Caco-2 (cell line): ENCODE results near the gene ACTG2. TPM values are rescaled to one million over a fixed set of nuclear protein-coding genes. Genes with fewer than 3 reads are reported as not detected.

Experiments used
- BruUV-seq: library from RNA; stranded (reverse); fragments of 400-500 nt; replicated peaks from 2 replicates; lab custom pipeline; 2021; lab: Mats Ljungman, UMichigan
- CTCF ChIA-PET: fragments of 300-600 bp; sonication (Branson Sonifier 250); formaldehyde crosslinking; loops from one replicate; lab custom pipeline; 2022; ENCODE audit warnings: antibody characterized with exemption; lab: Charles Lee
- POLR2A ChIA-PET: fragments of 300-600 bp; sonication (Branson Sonifier 250); formaldehyde crosslinking; loops from one replicate; lab custom pipeline; 2022; ENCODE audit warnings: antibody characterized with exemption; lab: Charles Lee
- DNase-seq, 2 experiments: peaks; one replicate each; pipeline versions ENCODE4 v3.0.0 to v3.0.0-alpha.2; 2020 to 2022
- H3K27me3 ChIP-seq: replicated peaks from 2 replicates; pipeline ENCODE4 v1.6.0; 2011; ENCODE audit warnings: low read length; ENCODE audit not compliant: control insufficient read depth, insufficient read depth
- H3K36me3 ChIP-seq: 2 replicates; pipeline ENCODE4 v1.5.1; 2011; ENCODE audit warnings: low read length; ENCODE audit not compliant: control insufficient read depth, insufficient read depth
- H3K4me1 ChIP-seq: fragments of 250-450 bp; sonication (Bioruptor Pico); 2 replicates; pipeline ENCODE4 v1.5.1; 2020; ENCODE audit warnings: mild to moderate bottlenecking
- H3K4me3 ChIP-seq: 2 replicates; pipeline ENCODE4 v1.5.1; 2011; ENCODE audit warnings: low read depth, mild to moderate bottlenecking, control low read depth, low read length
- H3K9me3 ChIP-seq: fragments of 250-450 bp; sonication (Bioruptor Pico); 2 replicates; pipeline ENCODE4 v1.5.1; 2020; ENCODE audit warnings: mild to moderate bottlenecking, moderate library complexity
- H3K27ac Mint-ChIP-seq: one replicate; pipeline ENCODE4 v1.8.0; 2022; ENCODE audit warnings: mixed read lengths; ENCODE audit not compliant: unreplicated experiment
- H3K27me3 Mint-ChIP-seq: one replicate; pipeline ENCODE4 v1.8.0; 2022; ENCODE audit warnings: mixed read lengths; ENCODE audit not compliant: insufficient read depth, unreplicated experiment
- H3K36me3 Mint-ChIP-seq: one replicate; pipeline ENCODE4 v1.8.0; 2022; ENCODE audit warnings: mild to moderate bottlenecking, mixed read lengths; ENCODE audit not compliant: insufficient read depth, unreplicated experiment
- H3K4me1 Mint-ChIP-seq: one replicate; pipeline ENCODE4 v1.8.0; 2022; ENCODE audit warnings: low read depth, mixed read lengths; ENCODE audit not compliant: unreplicated experiment
- H3K4me3 Mint-ChIP-seq: one replicate; pipeline ENCODE4 v1.8.0; 2022; ENCODE audit warnings: mild to moderate bottlenecking, moderate library complexity, mixed read lengths; ENCODE audit not compliant: unreplicated experiment
- H3K9me3 Mint-ChIP-seq: one replicate; pipeline ENCODE4 v1.8.0; 2022; ENCODE audit warnings: mixed read lengths; ENCODE audit not compliant: unreplicated experiment
- intact Hi-C: fragments of 100-400 bp; cut with micrococcal nuclease; formaldehyde crosslinking; loops from one replicate; pipeline ENCODE4 v1.10.0; 2022; ENCODE audit not compliant: unreplicated experiment
- total RNA-seq: library from RNA; stranded (reverse); gene quantifications from 2 replicates; pipeline ENCODE4 v1.2.3, GENCODE V29; 2022
- TF ChIP-seq, protein P1 (sequence below), 2 experiments: fragments of 200-600 bp in 1 of 2; IDR thresholded peaks; 1 replicate in 1 of 2; 2 replicates in 1 of 2; pipeline versions ENCODE4 v1.5.1 to v1.8.0; 2011 to 2022; ENCODE audit warnings: antibody characterized with exemption in 1 of 2, control low read depth in 1 of 2, inconsistent platforms in 1 of 2, low read depth in 1 of 2, low read length in 1 of 2, mild to moderate bottlenecking in 1 of 2, moderate library complexity in 1 of 2; ENCODE audit not compliant: insufficient read depth in 1 of 2, severe bottlenecking in 1 of 2, unreplicated experiment in 1 of 2

The ACTG2 gene
- total RNA-seq, 1 experiment from 2014 or later = 2.6 TPM

DNA sequence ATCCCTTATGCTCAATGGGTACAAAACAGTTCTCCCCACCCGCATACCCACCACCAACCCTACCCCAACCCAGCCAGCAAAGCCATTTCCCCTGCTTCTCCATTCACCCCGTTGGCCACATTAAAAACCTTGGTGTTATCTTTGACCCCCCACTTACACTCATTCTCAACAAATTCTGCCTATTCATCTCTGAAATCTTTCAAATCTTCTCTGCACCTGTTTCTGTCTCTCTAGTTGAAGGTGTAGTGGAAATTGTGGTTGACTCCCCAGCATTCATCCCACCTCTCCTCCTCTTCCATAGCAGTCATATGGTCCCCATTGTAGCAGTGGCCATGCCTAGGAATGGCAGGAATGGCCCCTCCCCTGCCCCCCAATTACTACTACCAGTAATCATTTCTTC is 71.4 kb downstream of the ACTG2 start:
- TF ChIP-seq, protein P1, sequence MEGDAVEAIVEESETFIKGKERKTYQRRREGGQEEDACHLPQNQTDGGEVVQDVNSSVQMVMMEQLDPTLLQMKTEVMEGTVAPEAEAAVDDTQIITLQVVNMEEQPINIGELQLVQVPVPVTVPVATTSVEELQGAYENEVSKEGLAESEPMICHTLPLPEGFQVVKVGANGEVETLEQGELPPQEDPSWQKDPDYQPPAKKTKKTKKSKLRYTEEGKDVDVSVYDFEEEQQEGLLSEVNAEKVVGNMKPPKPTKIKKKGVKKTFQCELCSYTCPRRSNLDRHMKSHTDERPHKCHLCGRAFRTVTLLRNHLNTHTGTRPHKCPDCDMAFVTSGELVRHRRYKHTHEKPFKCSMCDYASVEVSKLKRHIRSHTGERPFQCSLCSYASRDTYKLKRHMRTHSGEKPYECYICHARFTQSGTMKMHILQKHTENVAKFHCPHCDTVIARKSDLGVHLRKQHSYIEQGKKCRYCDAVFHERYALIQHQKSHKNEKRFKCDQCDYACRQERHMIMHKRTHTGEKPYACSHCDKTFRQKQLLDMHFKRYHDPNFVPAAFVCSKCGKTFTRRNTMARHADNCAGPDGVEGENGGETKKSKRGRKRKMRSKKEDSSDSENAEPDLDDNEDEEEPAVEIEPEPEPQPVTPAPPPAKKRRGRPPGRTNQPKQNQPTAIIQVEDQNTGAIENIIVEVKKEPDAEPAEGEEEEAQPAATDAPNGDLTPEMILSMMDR (IDR thresholded peaks at IDR 0.05; ENCODE audit: insufficient read depth in 1 of 2, low read depth in 1 of 2, low read length in 1 of 2, severe bottlenecking in 1 of 2, unreplicated experiment in 1 of 2) = no peak
- peaks cover 3% of the 10 kb centered on the region for H3K27me3 Mint-ChIP-seq
- no peak overlapping the region for H3K4me3 Mint-ChIP-seq
- H3K9me3 Mint-ChIP-seq = peaks cover 10% of the 10 kb centered on the region
- BruUV-seq = no TSS peak
- H3K4me1 ChIP-seq = peaks cover 12% of the 10 kb centered on the region
- intact Hi-C loops = no loop called here
- DNase-seq = no peak
- 0 out of 2 replicates have a peak, but pooled peaks cover 4% of the 10 kb centered on the region for H3K9me3 ChIP-seq
- H3K36me3 ChIP-seq = no peaks in the 10 kb centered on the region; the same call in 1 of the 2 replicates
- H3K27ac Mint-ChIP-seq = no peak overlapping the region
- CTCF ChIA-PET = no interaction called here
- H3K27me3 ChIP-seq = no peaks in the 10 kb centered on the region
- H3K36me3 Mint-ChIP-seq = peaks cover 8% of the 10 kb centered on the region
- H3K4me1 Mint-ChIP-seq = no peaks in the 10 kb centered on the region
- H3K4me3 ChIP-seq = no peak overlapping the region
- POLR2A ChIA-PET = interaction anchor here (1.0 kb wide), 1 partner anchor 28 kb away, joined by 3 read pairs; no protein-coding TSS in a partner anchor

DNA sequence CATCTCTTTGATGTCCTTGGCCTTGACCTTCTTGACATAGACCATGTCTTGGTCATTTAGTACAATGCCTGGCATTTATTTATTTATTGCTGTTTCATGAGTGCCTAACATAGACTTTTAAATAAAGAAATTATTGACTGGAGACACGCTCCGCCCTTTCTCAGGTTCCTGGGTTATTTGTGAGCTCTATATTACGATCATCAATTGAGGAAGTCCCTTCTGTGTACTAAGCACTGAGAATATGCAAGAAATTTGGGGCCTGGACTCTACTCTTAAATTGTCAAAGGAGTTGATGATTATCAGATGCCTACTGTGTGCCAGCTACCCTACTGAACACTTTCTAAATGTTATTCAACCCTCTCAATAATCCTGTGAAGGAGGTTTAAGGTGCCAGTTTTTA is 72.2 kb downstream of the ACTG2 start:
- ChIA-PET POLR2A (interaction anchor here (0.6 kb wide), 1 partner anchor 87 kb away, joined by 11 read pairs; no protein-coding TSS in a partner anchor), CTCF (no interaction called here)
- Histone ChIP-seq H3K4me3 (no peak overlapping the region), H3K36me3 (no peaks in the 10 kb centered on the region), H3K4me1 (peaks cover 12% of the 10 kb centered on the region), H3K27me3 (no peaks in the 10 kb centered on the region), H3K9me3 (0 out of 2 replicates have a peak, but pooled peaks cover 4% of the 10 kb centered on the region)
- no peak overlapping the region for H3K27ac Mint-ChIP-seq
- H3K4me3 Mint-ChIP-seq = no peak overlapping the region
- peaks cover 10% of the 10 kb centered on the region for H3K9me3 Mint-ChIP-seq
- H3K4me1 Mint-ChIP-seq = no peaks in the 10 kb centered on the region
- no peaks in the 10 kb centered on the region for H3K36me3 Mint-ChIP-seq
- intact Hi-C loops = no loop called here
- TF ChIP-seq, protein P1 (IDR thresholded peaks at IDR 0.05; ENCODE audit: insufficient read depth in 1 of 2, low read depth in 1 of 2, low read length in 1 of 2, severe bottlenecking in 1 of 2, unreplicated experiment in 1 of 2) = no peak
- peaks cover 3% of the 10 kb centered on the region for H3K27me3 Mint-ChIP-seq
- BruUV-seq = no TSS peak
- no peak for DNase-seq

- Mint-ChIP-seq H3K4me1 (no peaks in the 10 kb centered on the region), H3K27ac (no peak overlapping the region), H3K9me3 (no peaks in the 10 kb centered on the region), H3K36me3 (no peaks in the 10 kb centered on the region), H3K4me3 (no peak overlapping the region), H3K27me3 (peaks cover 3% of the 10 kb centered on the region)
- no TSS peak for BruUV-seq
- H3K4me1 ChIP-seq = peaks cover 5% of the 10 kb centered on the region; the same call in 1 of the 2 replicates
- TF ChIP-seq, protein P1 (IDR thresholded peaks at IDR 0.05; ENCODE audit: insufficient read depth in 1 of 2, low read depth in 1 of 2, low read length in 1 of 2, severe bottlenecking in 1 of 2, unreplicated experiment in 1 of 2) = no peak
- DNase-seq = no peak
- no peaks in the 10 kb centered on the region for H3K36me3 ChIP-seq
- intact Hi-C loops = no loop called here
- no peaks in the 10 kb centered on the region; the same call in none of the 2 replicates for H3K27me3 ChIP-seq
- no peaks in the 10 kb centered on the region for H3K9me3 ChIP-seq
- CTCF ChIA-PET = no interaction called here
- POLR2A ChIA-PET = interaction anchor here (0.6 kb wide), 1 partner anchor 157 kb away, joined by 3 read pairs; no protein-coding TSS in a partner anchor
- H3K4me3 ChIP-seq = no peak overlapping the region
These were observed 75.6 kb downstream of the ACTG2 start for GRCh38 chr2:73968357-73968937.
